ENCODE data around the gene XRCC3.

The XRCC3 gene

DNA sequence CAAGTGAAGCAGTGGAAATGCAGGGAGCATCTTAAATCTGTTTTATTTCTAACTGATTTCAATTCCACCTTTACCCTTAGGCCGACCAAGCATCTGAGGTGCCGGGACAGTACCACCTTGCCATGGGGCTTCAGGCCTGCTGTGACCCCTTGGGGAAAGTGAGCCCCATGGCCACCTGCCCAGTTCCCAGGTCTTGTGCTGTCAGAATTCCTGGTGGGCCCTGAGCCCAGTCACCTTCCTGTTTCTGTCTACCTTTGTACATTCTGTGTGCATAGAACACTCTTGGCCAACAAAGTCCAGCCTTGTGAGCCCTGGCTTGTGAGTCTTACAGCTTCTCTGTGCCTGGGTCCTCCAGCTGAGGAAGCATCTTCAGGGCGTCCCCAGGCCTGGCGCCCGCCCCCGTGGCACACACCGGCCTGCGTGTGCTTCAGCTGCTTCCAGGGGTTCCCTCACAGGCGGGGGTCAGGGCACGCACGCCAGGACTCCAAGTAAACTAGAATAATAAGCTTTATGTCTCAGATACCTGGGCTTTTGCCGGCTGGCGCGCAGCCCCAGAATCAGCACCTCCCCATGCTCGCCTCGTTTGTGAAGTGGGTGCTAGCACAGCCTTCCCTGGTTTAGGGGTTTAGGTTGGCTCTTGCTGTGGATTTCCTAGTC lies 10.6 kb upstream of the XRCC3 start:
- DNase-seq (ENCODE audit: low spot score): no peak

DNA sequence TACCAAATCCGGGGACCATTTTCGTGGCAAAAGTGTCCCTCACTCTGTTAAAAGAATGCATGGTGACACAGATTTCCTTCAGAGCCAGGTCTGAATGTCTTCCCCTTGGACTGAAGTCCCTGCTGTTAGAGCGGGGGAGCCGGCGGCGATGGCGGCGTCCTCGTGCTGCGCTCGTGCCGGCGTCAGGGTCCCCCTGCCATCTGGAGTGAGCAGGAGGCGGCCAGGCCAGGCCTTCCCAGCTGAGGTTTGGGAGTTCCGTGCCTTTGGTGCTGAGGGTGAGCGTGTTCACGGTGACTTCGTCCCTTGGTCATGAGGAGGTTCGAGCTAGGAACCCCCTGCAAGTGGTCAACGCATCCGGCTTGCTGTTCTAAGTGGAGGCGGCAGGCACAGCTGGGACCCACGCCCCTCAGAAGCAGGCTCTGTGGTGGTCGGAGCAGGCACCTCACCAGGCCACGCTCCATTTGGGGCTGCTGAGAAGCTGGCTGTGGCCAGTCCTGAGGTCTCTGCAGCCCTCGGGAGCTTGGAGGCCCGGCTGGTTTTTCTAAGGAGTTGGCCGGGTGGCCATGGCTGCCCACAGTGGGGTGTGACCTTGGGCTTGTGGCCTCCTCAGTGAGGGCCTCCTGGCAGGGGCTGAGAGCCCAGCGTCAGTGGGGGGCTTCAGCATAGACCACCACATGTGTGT lies 9.9 kb upstream of the XRCC3 start:
- no peak for DNase-seq (ENCODE audit: low spot score)

DNA sequence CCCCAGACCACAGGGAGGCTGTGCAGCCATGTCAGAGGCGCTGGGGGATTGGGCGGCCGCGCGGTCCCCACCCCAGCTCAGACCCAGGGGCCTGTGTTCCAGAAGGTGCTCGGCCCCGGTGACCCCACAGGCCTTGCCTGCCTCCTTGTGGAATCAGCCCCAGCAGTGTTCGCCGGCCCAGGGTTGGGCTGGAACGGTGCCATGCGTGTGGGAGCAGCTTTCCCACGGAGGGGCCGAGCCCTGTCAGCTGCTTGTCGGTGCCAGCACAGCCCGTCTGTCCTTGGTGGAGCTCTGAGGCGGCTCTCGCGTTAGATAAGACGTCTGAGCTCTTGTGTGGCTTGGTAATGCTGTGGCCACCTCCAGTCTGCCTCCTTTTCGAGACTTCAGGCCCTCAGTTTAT lies 8.9 kb upstream of the XRCC3 start:
- no peak for DNase-seq (ENCODE audit: low spot score)

DNA sequence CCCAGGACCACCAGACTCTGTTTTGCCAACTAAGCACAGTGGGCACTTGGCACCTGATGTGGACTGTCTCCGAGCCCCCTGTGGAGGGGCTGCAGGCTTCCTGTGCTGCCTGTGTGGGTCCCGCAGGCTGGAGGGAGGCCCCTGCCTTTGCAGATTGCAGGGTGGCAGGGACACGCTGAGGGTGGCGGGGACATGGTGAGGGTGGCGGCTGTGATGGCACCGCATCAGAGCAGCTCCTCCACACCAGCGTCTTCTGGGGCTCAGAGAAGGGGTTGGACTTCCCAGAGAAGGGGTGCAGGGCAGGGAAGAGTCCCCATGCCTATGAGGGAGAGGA lies 8.5 kb upstream of the XRCC3 start:
- no peak for DNase-seq (ENCODE audit: low spot score)

DNA sequence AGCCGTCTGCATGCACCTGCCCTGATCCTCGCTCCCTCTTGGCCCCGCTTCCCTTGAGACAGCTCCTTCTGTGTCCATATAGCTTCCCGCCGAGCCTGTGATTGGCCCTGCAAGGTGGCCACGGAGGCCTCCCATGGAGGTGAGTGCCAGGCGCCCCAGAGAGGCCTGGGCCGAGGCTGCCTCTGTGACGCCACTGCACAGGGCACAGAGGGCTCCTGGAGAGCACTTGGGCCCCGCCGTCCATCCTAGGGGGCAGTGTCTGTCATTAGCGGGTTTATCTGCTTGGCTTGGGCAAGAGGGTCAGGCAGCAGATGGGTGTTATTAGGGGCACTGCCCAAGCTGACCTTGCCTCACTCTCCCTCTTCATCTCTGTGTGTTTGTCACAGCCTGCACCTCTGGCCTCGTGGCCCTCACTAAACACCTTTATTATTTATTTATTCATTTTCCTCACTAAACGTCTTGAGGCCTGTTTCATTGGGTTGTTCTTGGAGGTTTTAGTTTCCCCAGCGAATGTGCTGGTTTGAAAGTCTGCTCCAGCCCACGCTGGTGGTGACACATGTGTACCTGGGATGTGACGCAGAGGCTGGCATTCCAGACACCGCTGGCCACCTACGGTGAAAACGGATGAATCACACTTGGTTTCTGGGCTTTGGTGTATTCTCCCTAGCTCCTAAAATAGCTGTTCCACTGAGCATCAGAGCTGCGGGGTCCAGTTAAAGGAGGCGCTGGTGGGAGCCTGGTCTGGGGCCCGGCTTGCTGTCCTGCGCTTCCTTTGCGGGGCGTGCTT lies 6.3 kb upstream of the XRCC3 start:
- DNase-seq (ENCODE audit: low spot score): peak; percentile 85

DNA sequence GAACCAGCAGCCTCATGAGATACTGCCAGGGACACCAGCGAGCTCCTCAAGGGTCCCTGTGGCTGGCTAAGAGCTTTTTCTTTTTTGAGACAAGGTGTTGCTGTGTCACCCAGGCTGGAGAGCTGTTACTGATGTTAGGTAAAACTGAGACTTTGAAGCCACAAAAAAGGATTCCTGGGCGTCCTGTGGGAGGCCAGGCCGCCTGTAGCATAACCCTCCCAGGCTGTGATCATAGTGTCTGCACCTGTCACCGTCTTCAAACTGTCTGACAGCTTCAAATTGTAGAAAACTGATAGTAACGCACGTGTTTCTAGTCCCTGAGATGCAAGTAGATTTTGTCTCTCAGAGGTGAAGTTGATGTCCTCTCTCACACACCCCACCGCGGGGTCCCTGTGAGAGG lies 4.5 kb upstream of the XRCC3 start:
- no peak for DNase-seq (ENCODE audit: low spot score)

DNA sequence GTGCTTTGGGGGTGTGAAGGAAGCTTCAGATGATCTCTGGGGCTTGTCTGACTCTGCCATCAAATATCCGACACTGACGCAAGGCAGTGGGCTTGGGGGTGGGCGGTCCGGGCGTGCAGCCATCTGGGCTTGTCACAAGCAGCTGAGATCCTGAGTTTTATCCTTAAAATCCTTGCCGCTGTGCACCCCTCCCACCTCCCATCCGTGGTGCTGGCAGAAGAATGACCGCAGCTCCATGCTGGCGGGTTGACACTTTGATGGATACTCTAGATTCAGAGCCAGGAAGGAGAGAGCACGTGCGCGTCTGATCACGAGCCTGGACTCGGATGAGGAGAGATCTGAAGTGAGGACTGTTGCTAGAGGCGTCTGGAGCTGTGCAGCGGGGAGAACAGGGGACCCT lies 3.3 kb upstream of the XRCC3 start:
- DNase-seq (ENCODE audit: low spot score): no peak

DNA sequence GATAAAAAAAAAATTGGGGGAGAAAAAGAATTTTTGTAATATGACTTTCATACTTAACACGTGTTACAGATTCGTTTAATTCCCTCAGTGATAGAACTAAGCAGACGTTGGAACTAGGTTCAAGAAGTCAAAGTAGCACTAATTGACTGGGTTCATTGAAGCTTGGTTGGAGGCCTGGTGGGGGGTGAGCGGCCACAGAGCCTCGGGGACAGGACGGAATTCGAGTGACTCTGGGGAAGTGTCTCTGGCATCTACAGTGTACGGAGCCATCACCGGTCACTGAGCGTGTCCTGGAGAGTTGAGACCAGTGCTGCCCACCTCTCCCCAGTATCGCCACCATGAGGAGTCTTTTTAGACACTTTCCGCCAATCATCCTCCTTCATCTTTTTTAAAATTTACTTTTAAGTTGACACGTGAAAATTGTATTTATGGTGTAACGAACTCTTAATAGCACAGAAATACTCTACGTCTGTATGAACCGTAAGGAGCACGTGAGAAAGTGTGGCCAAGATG lies 1.7 kb upstream of the XRCC3 start:
- no peak for DNase-seq (ENCODE audit: low spot score)

DNA sequence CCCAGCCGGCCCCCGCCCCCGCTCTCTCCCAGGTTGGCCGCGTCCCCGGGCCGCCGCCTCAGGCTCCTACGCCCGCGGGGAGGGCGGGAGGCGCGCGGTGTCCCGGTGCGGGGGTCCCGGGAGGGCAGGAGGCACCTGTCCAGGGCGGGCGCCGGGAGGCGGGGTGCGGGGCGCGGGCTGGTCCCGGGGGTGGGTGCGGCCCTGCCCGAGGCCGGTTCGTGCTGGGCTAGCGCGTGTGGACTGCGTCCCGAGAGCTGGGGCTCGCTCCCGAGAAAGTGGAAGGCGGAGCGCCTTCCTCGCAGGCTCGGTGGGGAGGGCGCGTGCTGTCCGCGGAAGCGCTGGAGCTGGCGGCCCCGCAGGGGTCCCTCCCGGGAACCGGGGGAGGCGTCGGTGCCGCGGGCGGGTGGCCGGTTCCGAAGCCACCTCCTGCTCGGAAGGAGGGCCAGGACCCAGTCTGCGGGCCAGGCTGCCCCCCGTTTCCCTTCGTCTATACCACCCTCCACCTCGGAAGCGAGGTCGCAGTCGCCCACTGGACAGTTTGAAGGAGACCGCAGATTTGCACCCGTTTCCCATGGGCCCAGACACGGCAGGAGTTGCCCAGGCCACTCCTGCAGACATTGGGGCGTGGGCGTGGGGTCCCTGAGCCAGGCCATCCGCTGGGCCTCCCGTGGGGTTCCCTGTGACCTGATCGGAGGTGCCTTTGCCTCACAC lies 995 bp upstream of the XRCC3 start:
- DNase-seq (ENCODE audit: low spot score): no peak

DNA sequence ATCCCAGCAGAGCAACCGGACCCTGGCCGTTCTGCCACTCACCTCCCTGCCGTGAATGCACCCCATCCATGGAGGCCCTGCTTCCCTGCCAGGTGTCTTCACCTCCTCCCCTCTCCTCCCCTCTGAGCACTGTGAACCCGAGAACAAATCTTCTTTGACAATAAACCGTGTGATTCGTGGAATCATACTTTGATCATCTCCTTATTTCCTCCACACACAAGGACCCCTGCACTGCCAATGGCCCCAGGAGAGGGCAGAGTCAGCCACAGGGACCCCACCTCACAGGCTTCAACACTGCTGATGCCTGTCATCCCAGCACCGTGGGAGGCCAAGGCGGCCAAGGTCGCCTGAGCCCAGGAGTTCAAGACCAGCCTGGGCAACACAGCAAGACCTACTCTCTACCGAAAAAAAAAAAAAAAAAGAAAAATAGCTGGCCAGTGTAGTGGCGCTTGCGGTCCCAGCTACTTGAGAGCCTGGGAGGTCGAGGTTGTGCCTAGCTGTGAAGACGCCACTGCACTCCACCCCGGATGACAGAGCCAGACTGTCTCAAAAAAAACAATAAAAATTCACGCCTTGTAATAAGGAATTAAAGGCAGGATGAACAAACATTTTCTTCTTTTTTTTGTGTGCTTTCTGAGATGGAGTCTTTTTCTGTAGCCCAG lies 1.1 kb downstream of the XRCC3 start:
- no peak for DNase-seq (ENCODE audit: low spot score)

DNA sequence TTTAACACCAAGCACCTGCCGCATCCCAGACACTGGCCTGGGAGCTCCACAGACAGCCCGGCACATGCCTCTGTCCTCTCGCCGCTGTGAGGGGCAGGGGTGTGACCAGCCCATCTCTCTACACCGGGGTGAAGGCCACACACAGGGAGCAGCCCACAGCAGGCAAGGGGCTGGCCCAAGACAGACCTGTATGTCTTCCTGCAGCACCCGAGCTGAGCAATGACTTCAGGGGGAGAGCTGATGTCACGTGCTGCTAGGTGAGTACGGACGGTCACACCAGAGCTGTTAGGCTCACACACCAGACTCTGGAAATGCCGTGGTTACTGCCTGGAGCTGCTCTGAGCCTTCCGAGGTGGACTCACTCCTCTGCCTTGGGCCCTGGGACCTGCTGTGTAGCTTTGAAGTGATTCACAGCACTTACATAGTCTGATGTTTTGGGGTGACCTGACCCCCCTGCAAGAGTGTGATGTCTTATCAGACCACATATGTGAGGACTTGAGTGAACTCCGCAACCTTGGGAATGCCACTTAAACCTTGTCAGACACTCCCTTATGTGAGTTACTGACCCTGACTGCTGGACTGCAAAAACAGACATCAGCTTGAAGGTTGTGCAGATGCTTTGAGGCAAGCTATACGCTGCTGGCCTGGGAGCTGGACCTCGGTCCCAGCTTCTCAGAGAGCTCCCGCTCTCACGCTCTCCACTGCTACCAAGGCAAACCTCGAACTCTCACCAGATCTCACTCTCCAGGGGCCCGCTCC lies 1.8 kb downstream of the XRCC3 start:
- DNase-seq (ENCODE audit: low spot score): no peak

DNA sequence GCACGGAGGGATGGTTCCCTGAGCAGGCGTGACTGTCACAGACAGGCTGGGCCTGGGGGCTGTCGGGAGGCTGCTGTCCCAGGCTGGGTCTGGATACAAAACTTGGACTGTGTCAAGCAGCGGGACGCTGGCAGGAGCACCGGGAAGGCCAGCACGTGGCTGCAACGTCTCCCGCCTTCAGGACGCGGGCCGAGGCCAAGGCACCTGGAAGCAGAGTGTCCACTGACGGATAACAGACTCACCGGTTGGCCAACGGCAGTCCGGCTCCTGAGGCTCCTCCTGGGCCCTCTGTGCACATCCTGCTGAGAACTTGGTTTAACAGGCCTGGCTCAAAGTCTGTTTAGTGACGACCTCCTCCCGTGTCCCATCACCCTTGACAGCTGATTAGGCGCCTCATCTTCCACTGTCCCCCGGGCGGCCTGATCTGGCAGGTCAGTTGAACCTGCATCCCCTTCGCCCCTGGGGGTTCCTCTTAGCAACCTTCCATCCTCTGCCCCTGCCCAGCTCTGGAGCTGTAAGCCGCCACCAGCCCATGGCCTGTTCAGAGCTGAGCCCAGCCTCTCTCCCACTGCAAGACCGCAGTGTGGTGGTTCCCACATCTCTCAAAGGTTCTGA lies 2.5 kb downstream of the XRCC3 start:
- DNase-seq (ENCODE audit: low spot score): no peak

DNA sequence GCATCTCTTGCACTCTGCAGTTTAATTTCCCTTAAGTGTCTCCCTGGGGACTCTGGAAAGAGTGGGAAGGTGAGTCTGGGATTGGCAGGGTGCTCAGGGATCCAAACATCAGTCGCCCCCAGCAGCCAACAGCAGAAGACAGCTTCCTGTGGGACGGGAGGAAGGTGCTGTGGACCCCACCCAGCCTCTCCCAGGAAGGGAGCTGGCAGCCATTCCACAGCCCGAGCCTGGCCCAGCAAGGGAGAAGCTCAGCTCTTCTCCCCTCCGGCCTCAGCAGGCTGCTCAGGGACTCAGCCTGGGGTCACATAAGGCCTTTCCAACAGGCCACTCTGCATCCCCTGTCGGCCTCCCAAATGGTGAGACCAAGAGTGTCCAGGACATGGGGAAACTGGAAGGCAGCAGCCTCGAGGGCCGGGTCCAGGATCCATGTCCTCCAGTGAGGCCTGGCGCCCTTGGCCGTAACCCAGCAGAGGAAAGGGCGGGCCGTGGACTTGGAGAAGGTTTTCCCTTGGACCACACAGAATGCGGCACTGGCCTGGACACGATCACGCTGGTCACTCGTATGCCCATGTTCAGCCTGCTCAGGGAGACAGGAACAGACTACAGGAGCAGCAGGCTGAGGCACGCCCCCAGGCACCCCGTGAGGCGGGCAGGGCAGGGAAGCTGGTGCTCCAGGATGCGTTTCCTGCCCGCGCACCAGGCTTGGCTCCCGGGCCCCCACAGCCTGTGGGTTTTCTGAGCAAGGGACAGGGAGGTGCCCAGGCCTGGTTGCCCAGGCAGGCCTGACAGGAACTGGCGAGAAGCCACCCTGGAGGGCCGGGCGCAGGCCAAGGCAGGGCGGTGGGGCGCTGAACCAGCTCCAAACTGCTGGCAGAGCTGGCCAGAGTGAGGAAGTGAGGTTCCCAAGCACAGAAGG lies 3.5 kb downstream of the XRCC3 start:
- no peak for DNase-seq (ENCODE audit: low spot score)

DNA sequence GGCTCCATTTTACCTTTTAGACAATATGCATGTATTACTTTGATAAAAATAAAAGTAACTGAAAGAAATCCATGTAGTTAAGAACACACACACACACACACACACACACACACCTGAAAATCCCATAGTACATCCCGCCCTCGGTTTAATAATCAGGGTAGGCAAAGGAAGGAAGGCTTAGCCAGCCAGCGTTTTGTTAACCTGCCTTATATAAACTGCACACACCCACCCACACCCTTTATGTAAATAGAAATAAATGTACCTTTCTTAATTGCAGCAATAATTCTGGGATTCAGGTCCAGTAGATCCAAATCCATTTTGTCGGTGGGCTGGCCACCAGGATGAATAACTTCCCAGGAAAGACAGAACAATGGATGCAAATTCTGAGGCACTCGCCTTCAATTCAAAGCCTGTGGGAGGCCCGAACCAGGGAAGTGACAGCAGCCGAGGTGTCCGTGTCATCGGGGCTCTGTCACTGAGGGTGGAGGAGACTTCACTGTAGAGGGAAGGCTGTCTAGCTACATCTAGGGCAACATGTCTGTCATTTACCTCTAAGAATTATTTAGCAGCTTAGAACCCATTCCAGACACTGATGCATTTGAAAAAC lies 4.4 kb downstream of the XRCC3 start:
- DNase-seq (ENCODE audit: low spot score): no peak

DNA sequence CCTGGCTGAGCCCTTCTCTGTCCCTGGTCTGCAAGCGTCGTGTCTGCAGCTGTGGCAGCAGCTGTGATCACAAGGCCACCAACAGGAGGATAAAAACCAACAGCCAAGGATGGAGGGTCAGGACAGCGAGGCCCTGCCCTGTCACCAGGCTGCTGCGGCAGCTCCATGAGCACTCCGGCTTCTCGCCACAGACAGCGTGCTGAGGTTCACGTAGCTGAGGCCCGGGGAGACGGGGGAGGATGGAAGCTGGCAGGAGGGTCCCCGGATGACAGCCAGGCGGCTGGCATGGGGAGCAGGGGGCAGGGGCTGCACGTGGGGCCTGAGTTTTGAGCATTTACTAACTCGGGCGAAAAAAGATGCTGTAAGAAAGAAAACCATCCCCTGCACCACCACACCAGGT lies 5.4 kb downstream of the XRCC3 start:
- DNase-seq (ENCODE audit: low spot score): no peak

DNA sequence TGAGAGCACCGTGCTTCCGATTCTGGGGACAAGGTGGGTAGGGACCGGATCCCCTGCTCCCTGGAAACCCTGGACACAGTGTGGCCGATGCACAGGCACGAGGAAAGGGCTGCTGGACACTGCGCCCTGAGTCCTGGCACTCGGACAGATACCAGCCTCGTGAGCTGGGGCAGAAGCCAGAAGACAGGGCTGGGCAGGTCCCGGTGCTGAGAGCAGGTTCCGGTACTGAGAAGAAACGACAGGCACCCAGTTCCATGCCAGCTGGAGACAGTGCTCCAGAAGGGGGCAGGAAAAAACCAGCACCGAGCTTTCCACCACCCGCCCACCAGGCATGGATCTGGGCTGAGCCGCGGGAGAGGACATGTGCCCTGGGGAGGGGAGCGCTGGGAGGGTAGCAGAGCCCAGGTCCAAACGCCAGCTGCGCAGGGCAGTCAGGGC lies 6.5 kb downstream of the XRCC3 start:
- no peak for DNase-seq (ENCODE audit: low spot score)

DNA sequence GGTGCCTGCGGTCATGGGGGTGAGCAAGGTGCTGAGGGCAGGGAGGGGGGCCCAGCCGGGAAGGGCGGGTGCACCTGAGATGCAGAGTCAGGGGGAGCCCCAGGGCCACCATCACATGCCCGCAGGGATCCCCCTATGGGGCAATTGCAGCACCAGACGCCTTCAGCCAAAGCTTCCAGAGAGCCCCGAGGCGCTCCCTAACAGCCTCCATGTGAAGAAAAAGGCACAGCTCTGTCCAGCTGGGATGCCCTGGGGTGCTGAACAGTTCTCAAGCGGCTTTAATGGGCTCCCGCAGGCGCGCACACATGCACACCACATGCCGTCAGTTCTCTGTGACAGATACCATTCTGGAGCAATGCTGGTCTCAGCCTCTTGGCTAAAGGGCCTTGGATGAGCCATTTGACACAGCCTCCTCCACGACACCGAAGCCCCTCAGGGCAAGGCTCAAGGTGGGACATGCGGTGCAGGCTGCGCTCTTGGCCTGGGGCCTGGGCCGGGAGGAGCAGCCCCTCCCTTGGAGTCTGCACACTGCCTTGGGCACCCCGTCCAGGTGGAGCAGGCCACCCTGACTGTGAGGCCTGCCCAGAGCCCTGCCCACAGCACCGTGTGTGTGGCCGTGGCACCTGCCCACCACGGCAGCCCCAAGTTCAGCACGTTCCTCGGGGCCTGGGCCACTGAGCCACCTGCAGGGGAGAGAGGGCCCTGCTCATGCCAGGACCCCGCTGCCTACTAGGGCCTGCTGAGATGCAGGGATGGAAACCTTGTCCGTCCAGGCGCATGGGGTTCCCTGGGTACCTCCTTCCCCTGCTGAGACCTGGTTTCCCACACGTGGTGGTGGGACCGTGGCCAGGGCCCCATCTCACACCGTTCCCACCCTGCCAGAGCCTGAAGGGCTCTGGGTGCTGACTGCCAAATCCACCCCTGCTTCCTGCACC lies 7.7 kb downstream of the XRCC3 start:
- no peak for DNase-seq (ENCODE audit: low spot score)
